Erythroblast (primary cell): ENCODE results near the gene PALLD.

ENCODE experiments used
- DNase-seq, 2 experiments: peaks; one replicate each; lab custom pipeline; 2025; lab: John Stamatoyannopoulos, UW
- GATA1 ChIP-seq: IDR thresholded peaks from 2 replicates; pipeline ENCODE4 v1.6.1; 2011; ENCODE audit warnings: low read depth, mild to moderate bottlenecking, control low read depth, low read length, moderate library complexity
- POLR2A ChIP-seq: IDR thresholded peaks from 2 replicates; pipeline ENCODE4 v1.6.1; 2011; ENCODE audit warnings: mild to moderate bottlenecking, low read length

Gene PALLD

DNA sequence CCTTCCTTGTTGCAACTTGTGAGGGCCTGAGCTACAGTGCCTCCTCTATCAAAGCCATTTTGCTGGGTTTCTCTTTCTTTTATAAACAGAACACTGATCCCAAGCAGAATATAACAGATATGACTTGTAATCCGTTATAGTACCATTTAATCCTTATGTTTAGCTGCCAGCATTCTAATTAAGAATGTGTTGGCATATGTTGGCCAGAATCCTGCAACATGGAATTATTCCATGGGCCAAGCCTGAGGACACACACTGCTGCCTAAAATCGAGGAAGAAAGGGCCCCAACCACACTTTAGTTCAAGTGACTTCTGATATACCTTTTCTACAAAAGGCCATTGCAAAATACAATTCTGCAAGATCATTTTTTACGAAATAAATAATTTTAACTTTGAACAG lies 28.0 kb downstream of the PALLD start:
- TF ChIP-seq GATA1 (no peak), POLR2A (no peak)
- DNase-seq, result no peak

DNA sequence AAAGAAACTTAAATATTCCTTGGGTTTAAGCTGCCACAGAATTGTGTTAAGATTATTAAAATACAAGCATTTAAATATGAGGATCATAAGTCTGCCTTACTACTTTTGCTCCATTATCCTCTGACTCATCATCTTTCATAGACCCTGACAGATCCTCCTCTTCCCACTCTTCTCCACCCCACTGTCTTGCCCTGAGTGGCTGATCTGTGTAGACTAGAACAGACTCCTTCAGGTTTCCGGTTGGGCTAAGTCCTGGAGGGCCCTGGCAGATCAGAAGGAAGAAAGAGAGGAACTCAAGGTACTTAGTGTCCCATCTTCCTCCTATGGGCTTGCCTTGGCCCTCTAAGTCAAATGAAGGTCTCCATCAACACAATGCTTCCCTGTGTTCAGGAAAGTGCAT lies 30.7 kb downstream of the PALLD start:
- DNase-seq, result no peak
- TF ChIP-seq GATA1, result no peak
- TF ChIP-seq POLR2A, result no peak

DNA sequence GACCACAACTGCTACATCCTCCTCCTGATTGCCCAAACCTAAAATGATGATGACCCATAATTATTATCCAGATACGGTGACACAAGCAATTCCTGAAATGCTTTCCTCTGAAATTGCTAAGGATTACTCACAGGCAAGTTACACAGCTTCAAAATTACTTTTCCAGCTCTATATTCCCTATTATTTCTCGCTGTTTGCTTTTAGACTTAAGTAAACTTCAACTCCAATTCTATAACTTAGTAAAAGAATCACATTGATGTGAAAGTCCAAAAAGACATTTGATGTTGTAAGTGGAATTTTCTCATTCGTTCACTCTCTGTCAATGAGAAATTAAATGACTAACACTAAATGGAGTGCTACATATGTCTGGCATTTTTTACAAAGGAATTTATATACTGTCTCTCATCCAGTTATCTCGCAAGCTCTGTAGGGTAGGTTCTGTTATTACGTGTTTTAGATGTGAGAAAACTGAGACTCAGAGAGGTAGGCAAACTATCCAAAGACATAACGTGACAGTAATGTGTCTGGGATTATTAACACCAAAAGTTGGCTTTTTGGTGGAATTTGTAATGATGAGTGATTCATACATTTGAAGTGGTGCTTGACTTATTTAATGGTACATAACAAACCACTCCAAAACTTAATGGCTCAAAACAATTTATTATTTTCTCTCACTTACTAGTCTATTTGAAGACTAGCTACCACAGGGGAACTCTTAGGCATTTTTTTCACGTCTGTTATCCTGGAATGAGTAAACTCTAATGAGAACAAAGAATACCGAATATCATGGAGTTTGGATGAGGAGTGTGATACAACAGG lies 31.5 kb downstream of the PALLD start:
- DNase-seq, result no peak
- TF ChIP-seq POLR2A, result no peak

DNA sequence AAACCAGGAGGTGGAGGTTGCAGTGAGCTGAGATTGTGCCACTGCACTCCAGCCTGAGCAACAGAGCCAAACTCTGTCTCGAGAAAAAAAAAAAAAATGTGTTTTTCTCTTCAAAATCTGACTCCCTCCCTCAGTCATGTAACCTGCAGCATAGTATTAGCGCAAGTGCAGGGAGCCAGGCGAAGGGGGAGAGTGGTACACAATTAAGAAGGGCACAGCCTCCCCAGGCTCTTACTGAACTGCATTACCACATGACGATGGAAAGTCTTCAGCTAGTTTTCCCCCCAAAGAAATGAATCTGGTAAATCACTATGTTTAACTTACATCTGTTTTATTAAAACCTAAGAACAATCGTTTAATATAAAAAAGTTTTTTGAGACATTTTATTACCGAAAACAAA lies 32.4 kb downstream of the PALLD start:
- no peak for DNase-seq
- TF ChIP-seq POLR2A (no peak), GATA1 (no peak)

DNA sequence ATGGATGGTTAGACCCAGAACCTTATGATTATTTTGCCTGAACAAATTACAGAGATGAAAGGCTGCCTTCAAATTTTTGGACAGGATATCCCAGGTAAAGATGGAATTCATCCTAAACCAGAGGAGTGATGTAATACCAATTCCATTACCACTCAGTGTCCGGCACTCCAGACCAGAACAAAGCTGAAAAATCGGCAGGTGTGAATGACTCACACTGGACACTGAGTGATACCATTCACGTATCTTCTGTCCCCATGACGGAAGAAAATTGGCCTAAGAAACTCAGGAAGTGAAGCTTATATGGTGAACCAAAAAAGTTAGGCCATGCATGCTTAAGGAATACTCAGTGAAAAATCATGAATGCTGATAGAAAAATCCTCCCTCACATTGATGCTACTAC lies 34.5 kb downstream of the PALLD start:
- TF ChIP-seq GATA1, result no peak
- no peak for TF ChIP-seq POLR2A
- no peak for DNase-seq

DNA sequence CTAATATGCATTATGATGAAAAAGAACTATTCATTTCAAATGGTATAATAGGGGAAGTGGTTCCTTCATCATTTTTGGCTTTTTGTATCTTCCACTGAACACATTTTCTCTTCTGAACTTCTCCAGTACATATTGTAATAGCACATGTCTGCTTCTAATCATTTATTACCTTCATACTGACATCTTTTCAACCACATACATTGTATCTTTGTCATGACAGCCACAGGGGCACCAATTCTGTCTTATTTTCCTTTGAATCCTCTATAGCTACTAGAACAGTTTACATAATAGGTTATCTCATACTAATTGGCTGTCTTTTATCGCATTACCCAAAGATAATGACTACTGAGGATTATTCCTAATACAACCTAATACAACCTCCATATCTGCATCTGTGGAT lies 37.7 kb downstream of the PALLD start:
- DNase-seq, result no peak
- no peak for TF ChIP-seq GATA1
- TF ChIP-seq POLR2A, result no peak

DNA sequence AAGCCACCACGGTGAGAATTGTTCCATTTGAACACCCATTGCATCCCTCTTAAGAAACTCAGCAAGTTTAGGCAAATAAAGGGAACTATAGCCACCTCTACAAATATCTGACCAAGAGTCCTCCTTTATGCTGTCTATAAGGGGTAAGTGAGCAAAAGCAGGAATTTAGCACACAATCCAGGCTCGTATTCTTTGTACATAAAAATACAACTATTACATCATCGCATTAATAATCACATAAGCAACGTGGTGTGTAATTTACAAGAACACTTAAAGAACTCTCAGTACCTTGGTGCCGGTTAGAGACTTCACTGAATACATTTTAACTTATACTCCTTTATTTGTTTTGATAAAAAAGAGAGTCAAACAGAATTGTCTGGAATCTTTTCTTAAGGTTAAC lies 38.8 kb downstream of the PALLD start:
- TF ChIP-seq GATA1 (no peak), POLR2A (no peak)

DNA sequence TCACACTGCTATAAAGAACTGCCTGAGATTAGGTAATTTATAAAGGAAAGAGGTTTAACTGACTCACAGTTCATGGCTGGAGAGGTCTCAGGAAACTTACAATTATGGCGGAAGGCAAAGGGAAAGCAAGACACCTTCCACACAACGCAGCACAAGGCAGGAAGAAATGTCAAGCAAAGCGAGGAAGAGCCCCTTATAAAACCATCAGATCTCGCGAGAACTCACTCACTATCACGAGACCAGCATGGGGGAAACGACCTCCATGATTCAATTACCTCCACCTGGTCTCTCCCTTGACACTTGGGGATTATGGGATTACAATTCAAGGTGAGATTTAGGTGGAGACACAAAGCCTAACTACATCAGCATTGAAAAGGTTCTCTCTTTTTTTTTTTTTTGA lies 39.6 kb downstream of the PALLD start:
- no peak for TF ChIP-seq POLR2A
- no peak for TF ChIP-seq GATA1
- no peak for DNase-seq

More for the DNA sequence above, 38.8 kb downstream of the PALLD start:
- no peak for DNase-seq

DNA sequence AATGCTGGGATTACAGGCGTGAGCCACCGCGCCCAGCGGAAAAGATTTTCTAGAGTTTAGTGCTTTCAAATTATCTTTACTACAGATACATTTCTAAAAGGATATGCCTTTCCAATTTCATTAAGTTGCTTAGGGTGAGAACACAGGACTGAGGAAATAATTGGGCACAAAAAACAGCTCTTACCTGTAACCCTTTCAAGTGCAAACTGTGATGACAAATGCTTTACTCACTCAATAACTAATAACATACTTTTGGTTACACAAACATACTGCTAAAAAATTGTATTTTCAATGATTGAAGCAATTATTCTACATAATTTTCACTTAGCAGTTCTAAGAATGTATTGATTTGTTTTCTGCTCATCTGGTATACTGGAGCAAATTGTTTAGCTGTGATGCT lies 40.2 kb downstream of the PALLD start:
- no peak for DNase-seq
- no peak for TF ChIP-seq POLR2A
- no peak for TF ChIP-seq GATA1

DNA sequence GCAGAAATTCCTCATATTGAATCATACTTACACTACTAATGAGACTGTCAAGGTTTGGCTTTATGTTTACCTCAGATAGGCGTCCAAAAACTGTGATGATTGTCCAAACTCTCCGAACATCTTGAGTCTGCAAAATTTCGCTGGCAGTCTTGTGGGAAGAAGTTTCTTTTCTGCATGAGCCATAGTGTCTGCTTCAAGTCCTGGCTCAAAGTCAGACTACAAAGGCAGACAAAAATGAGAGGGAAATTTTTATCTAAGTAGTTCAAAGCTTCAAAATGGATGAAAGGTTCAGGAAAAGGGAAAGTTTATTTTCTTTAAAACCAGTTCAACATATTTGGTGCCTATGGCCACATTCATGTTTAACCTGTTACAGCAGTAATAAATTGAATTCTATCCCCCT lies 40.7 kb downstream of the PALLD start:
- TF ChIP-seq POLR2A (no peak), GATA1 (no peak)
- no peak for DNase-seq

DNA sequence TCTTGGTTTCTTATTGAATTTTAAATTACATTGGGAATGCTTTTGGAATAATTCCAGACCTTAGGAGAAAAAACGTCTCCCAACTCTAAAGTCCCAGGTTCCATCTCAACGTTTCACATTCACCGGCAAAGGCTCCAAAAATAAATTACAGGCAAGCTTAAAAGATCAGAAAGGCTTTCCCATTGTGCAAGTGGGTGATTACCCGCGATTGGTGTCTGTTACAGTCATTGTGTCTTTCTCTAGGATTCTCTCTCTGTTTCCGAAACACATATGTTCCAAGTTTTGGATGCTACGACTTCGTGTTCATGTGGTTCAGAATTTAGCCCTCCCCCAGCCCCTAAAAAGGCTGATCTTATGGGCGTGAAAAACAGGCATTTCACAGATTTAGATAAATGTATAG lies 41.8 kb downstream of the PALLD start:
- no peak for DNase-seq
- no peak for TF ChIP-seq POLR2A
- TF ChIP-seq GATA1, result no peak

DNA sequence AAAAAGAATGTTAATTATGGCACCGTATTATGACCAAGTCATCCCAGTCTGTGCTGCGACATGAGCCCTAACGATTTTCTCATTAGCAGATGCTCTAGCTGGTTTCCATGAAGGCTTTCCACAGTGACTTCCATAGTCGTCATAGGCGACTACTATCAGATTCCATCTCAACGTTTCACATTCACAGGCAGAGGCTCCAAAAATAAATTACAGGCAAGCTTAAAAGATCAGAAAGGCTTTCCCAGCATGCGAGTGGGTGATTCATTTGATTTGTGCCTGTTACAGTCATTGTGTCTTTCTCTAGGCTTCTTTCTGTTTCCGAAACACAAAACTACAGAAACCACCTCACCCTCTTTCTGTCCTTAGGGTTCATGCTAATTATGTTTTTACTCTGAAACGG lies 43.2 kb downstream of the PALLD start:
- TF ChIP-seq POLR2A (no peak), GATA1 (no peak)
- no peak for DNase-seq

DNA sequence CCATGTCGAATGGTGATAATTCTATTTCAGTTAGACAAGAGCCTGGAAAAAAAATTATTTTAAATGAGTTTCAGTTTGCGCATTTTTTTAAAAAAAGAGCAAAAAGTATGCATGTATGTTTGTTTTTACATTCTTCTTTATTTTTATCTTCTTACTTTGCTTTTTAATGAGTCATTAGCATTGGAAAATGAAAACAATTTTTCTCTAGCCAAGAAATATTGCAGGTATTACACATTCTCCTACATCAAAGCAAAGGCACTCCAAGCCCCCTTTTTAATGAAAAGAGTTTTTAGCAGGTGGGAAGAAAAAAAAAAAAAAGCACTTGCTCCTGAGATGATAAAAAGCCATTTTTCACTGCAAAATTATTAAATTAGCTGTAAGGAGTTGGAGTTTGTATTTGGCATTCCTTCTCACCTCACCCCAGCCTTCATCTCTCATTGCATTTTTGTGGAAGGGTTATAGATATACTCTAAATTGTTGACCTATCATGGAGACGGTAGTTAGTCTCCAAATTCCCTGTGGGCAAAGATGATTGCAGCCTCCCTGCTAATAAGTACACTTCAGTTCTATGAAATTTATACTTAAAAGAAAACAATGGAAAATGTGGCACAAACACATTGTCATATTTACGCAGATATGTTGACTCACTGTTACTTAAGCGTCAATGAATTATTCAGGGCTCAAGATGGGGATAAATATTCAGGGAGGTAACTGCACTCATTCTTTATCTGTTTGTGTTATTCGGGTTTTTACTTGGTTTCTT lies 43.8 kb downstream of the PALLD start:
- no peak for TF ChIP-seq GATA1
- TF ChIP-seq POLR2A, result no peak
- DNase-seq, result no peak

DNA sequence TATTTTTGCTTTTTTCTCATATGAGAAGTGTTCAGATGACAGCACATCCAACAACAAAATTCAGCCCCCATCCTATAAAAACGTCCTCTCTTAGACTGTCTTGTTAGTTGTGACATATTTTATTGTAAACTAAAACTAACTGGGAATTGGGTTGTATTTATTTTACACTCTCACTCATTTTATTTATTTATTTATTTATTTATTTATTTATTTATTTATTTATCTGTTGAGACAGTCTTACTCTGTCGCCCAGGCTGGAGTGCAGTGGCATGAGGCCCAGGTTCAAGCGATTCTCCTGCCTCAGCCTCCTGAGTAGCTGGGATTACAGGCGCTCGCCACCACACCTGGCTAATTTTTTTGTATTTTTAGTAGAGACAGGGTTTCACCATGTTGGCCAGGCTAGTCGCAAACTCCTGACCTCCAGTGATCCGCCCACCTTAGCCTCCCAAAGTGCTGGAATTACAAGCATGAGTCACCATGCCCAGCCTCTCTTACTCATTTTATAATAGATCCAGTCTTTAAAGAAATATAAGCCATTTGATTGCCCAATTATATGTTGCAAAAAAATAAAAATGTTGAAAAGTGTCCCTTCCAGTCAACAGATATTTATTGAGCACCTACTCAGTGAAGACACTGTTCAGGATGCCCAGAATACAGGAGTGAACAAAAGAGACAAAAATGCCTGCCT lies 44.6 kb downstream of the PALLD start:
- TF ChIP-seq POLR2A, result no peak
- no peak for TF ChIP-seq GATA1
- DNase-seq, result no peak
